Loucy (cell line): ENCODE measurements around the gene CLSTN2.

ENCODE experiments used
- H2AFZ ChIP-seq: fragments of 200-600 bp; sonication (generic); 2 replicates; pipeline ENCODE4 v1.6.0; 2016; ENCODE audit warnings: antibody characterized with exemption, mild to moderate bottlenecking, low read length, moderate library complexity
- H3F3A ChIP-seq: fragments of 200-600 bp; 2 replicates; pipeline ENCODE4 v1.6.0; 2016; ENCODE audit warnings: antibody characterized with exemption, low read depth, mild to moderate bottlenecking
- H3K27me3 ChIP-seq: fragments of 200-600 bp; sonication (generic); 2 replicates; pipeline ENCODE4 v1.6.1; 2014; ENCODE audit warnings: low read length, mild to moderate bottlenecking; ENCODE audit not compliant: insufficient read depth, poor library complexity, severe bottlenecking
- H3K36me3 ChIP-seq: fragments of 200-600 bp; sonication (generic); 2 replicates; pipeline ENCODE4 v1.6.1; 2016; ENCODE audit warnings: low read length; ENCODE audit not compliant: insufficient read depth
- H3K4me1 ChIP-seq: fragments of 200-600 bp; sonication (generic); 2 replicates; pipeline ENCODE4 v1.5.1; 2014; ENCODE audit warnings: low read length, mild to moderate bottlenecking; ENCODE audit not compliant: insufficient read depth, poor library complexity, severe bottlenecking
- H3K4me2 ChIP-seq: fragments of 200-600 bp; sonication (generic); 2 replicates; pipeline ENCODE4 v1.6.0; 2014; ENCODE audit warnings: antibody characterized with exemption, low read length, low read depth, mild to moderate bottlenecking; ENCODE audit not compliant: poor library complexity, severe bottlenecking
- H3K4me3 ChIP-seq: fragments of 200-600 bp; sonication (generic); 2 replicates; pipeline ENCODE4 v1.5.1; 2014; ENCODE audit warnings: low read length, mild to moderate bottlenecking, mixed read lengths; ENCODE audit not compliant: poor library complexity, severe bottlenecking
- H3K79me2 ChIP-seq: fragments of 200-600 bp; sonication (generic); 2 replicates; pipeline ENCODE4 v1.6.1; 2014; ENCODE audit warnings: low read length; ENCODE audit not compliant: insufficient read depth
- H3K9ac ChIP-seq: fragments of 200-600 bp; sonication (generic); 2 replicates; pipeline ENCODE4 v1.6.0; 2014; ENCODE audit warnings: mild to moderate bottlenecking, low read depth, low read length, moderate library complexity; ENCODE audit not compliant: poor library complexity, severe bottlenecking
- H3K9me2 ChIP-seq: fragments of 200-600 bp; sonication (generic); replicated peaks from 2 replicates; pipeline ENCODE4 v1.6.1; 2016; ENCODE audit warnings: low read depth, low read length, mixed read lengths
- H3K9me3 ChIP-seq: fragments of 200-600 bp; sonication (generic); 2 replicates; pipeline ENCODE4 v1.6.1; 2014; ENCODE audit warnings: mild to moderate bottlenecking, antibody characterized with exemption, low read length, low read depth; ENCODE audit not compliant: insufficient read depth
- H4K20me1 ChIP-seq: fragments of 200-600 bp; sonication (generic); 2 replicates; pipeline ENCODE4 v1.6.0; 2014; ENCODE audit warnings: antibody characterized with exemption, low read length, mild to moderate bottlenecking; ENCODE audit not compliant: insufficient read depth, poor library complexity, severe bottlenecking
- EZH2phosphoT487 ChIP-seq: fragments of 200-600 bp; IDR thresholded peaks from 2 replicates; pipeline ENCODE4 v1.6.1; 2018; ENCODE audit warnings: antibody characterized with exemption, mild to moderate bottlenecking, moderate library complexity, borderline replicate concordance
- TF ChIP-seq, protein P1 (sequence below): fragments of 200-600 bp; sonication (generic); conservative IDR thresholded peaks from 2 replicates; pipeline ENCODE4 v1.5.1; 2014; ENCODE audit warnings: mild to moderate bottlenecking, antibody characterized with exemption, low read length

The CLSTN2 gene

DNA sequence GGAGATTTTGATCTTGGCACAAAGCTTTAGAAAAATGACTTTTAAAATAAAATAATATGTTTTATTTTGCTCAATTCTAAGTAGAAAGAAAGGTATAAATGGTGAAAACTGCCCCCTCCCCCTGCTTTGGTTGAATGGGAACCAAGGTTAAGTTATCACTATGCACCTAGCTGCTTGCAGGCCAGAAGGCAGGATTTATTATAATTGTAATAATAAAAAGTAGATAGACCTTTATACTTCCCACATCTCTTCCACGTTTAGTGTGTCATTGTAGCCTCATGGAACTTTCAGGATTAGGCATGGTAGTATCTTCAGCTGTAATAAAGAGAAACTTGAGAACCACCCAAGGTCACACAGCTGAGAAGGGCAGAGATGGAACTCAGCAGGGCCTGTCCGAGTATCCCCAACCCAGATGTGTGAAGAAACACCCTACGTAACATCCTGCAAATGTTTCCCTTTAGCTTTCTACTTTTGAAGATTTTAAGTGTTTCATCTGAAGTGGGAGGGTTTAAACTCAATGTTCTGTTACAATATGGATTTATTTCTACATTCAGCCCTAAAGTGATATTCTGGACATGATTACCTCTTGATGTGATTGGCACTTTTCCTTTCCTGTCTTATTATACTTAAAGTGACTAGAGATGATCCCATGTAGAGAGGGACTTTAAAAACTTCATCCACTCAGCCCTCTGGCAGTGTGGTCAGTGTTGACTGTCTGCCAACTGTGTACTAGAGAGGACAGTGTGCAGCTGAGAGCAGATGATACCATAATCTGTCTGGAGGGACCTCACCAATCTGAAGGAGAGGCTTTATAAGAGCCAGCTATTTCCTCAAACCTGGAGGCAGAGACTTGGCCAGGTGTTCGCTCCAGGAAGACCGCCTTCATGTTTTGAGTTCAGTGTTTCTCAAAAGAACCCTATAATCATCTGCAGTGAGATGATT is 460.4 kb downstream of the CLSTN2 start:
- no peaks in the 10 kb centered on the region for H4K20me1 ChIP-seq
- TF ChIP-seq, protein P1, sequence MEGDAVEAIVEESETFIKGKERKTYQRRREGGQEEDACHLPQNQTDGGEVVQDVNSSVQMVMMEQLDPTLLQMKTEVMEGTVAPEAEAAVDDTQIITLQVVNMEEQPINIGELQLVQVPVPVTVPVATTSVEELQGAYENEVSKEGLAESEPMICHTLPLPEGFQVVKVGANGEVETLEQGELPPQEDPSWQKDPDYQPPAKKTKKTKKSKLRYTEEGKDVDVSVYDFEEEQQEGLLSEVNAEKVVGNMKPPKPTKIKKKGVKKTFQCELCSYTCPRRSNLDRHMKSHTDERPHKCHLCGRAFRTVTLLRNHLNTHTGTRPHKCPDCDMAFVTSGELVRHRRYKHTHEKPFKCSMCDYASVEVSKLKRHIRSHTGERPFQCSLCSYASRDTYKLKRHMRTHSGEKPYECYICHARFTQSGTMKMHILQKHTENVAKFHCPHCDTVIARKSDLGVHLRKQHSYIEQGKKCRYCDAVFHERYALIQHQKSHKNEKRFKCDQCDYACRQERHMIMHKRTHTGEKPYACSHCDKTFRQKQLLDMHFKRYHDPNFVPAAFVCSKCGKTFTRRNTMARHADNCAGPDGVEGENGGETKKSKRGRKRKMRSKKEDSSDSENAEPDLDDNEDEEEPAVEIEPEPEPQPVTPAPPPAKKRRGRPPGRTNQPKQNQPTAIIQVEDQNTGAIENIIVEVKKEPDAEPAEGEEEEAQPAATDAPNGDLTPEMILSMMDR: no peak
- no peak for TF ChIP-seq EZH2phosphoT487

GRCh38 chr3:140396110-140396509 is 461.1 kb downstream of the CLSTN2 start:
- Histone ChIP-seq H4K20me1 (no peaks in the 10 kb centered on the region), H3K4me3 (no peak overlapping the region), H3K9me3 (no peaks in the 10 kb centered on the region), H3K4me1 (no peaks in the 10 kb centered on the region), H2AFZ (no peak overlapping the region), H3K27me3 (no peaks in the 10 kb centered on the region), H3K4me2 (no peak overlapping the region), H3K36me3 (no peaks in the 10 kb centered on the region), H3F3A (no peaks in the 10 kb centered on the region), H3K79me2 (no peaks in the 10 kb centered on the region), H3K9me2 (no peaks in the 10 kb centered on the region), H3K9ac (no peak overlapping the region)
- TF ChIP-seq, protein P1: no peak
- TF ChIP-seq EZH2phosphoT487: no peak

More for the DNA sequence above, 460.4 kb downstream of the CLSTN2 start:
- no peak overlapping the region for H3K4me3 ChIP-seq
- H3K9ac ChIP-seq: no peak overlapping the region
- no peaks in the 10 kb centered on the region for H3K79me2 ChIP-seq
- no peaks in the 10 kb centered on the region for H3K9me3 ChIP-seq
- no peaks in the 10 kb centered on the region for H3K36me3 ChIP-seq
- H3K4me1 ChIP-seq: no peaks in the 10 kb centered on the region
- H3F3A ChIP-seq: no peaks in the 10 kb centered on the region
- H2AFZ ChIP-seq: no peak overlapping the region
- H3K9me2 ChIP-seq: no peaks in the 10 kb centered on the region
- H3K4me2 ChIP-seq: no peak overlapping the region
- H3K27me3 ChIP-seq: no peaks in the 10 kb centered on the region

GRCh38 chr3:140397847-140398246 is 462.9 kb downstream of the CLSTN2 start:
- no peak overlapping the region for H2AFZ ChIP-seq
- H3K4me2 ChIP-seq: no peak overlapping the region
- TF ChIP-seq, protein P1: no peak
- TF ChIP-seq EZH2phosphoT487: no peak
- no peaks in the 10 kb centered on the region for H3K36me3 ChIP-seq
- no peaks in the 10 kb centered on the region for H4K20me1 ChIP-seq
- H3K27me3 ChIP-seq: no peaks in the 10 kb centered on the region
- no peaks in the 10 kb centered on the region for H3K9me2 ChIP-seq
- no peaks in the 10 kb centered on the region for H3K4me1 ChIP-seq
- H3K9ac ChIP-seq: no peak overlapping the region
- no peaks in the 10 kb centered on the region; the same call in 1 of the 2 replicates for H3K9me3 ChIP-seq
- H3K79me2 ChIP-seq: no peaks in the 10 kb centered on the region
- H3K4me3 ChIP-seq: no peak overlapping the region
- H3F3A ChIP-seq: no peaks in the 10 kb centered on the region
